ENCODE measurements around the gene HK2.

Gene HK2

GRCh38 chr2:74893332-74893731 lies 59.4 kb downstream of the HK2 start:
- Histone ChIP-seq H3K4me1 (ENCODE audit: insufficient read depth, low read length, severe bottlenecking) (no peaks in the 10 kb centered on the region), H3K4me3 (ENCODE audit: low read depth, low read length, poor library complexity, severe bottlenecking) (no peak overlapping the region), H3K79me2 (ENCODE audit: insufficient read depth, low read length) (no peaks in the 10 kb centered on the region), H3K9me2 (ENCODE audit: low read depth, low read length) (no peaks in the 10 kb centered on the region), H3K9ac (ENCODE audit: low read length) (no peak overlapping the region), H3K36me3 (ENCODE audit: insufficient read depth, low read length) (peaks cover 85% of the 10 kb centered on the region), H3K27ac (ENCODE audit: low read depth, low read length, poor library complexity, severe bottlenecking) (no peak overlapping the region), H2AFZ (ENCODE audit: low read length) (no peak overlapping the region), H3K9me3 (ENCODE audit: low read length) (no peaks in the 10 kb centered on the region), H3F3A (ENCODE audit: insufficient read depth, low read length) (no peaks in the 10 kb centered on the region), H3K27me3 (ENCODE audit: insufficient read depth, low read length) (no peaks in the 10 kb centered on the region), H3K4me2 (ENCODE audit: low read length) (no peak overlapping the region), H4K20me1 (ENCODE audit: insufficient read depth, low read length) (no peaks in the 10 kb centered on the region)
- no peak for TF ChIP-seq CTCF (IDR thresholded peaks at IDR 0.05; ENCODE audit: low read length)
- TF ChIP-seq EZH2 (IDR thresholded peaks at IDR 0.05; ENCODE audit: borderline replicate concordance, low read length) = no peak

- Histone ChIP-seq H3K27ac (ENCODE audit: low read depth, low read length, poor library complexity, severe bottlenecking) (no peak overlapping the region), H3K9ac (ENCODE audit: low read length) (no peak overlapping the region), H3K4me3 (ENCODE audit: low read depth, low read length, poor library complexity, severe bottlenecking) (no peak overlapping the region), H3K9me3 (ENCODE audit: low read length) (no peaks in the 10 kb centered on the region), H3K27me3 (ENCODE audit: insufficient read depth, low read length) (no peaks in the 10 kb centered on the region), H3K79me2 (ENCODE audit: insufficient read depth, low read length) (no peaks in the 10 kb centered on the region), H3F3A (ENCODE audit: insufficient read depth, low read length) (no peaks in the 10 kb centered on the region), H3K36me3 (ENCODE audit: insufficient read depth, low read length) (peaks cover 74% of the 10 kb centered on the region), H2AFZ (ENCODE audit: low read length) (no peak overlapping the region), H3K4me2 (ENCODE audit: low read length) (no peak overlapping the region), H3K9me2 (ENCODE audit: low read depth, low read length) (no peaks in the 10 kb centered on the region), H4K20me1 (ENCODE audit: insufficient read depth, low read length) (no peaks in the 10 kb centered on the region), H3K4me1 (ENCODE audit: insufficient read depth, low read length, severe bottlenecking) (no peaks in the 10 kb centered on the region)
- TF ChIP-seq EZH2 (IDR thresholded peaks at IDR 0.05; ENCODE audit: borderline replicate concordance, low read length) (no peak), CTCF (IDR thresholded peaks at IDR 0.05; ENCODE audit: low read length) (no peak)
Observed at GRCh38 chr2:74894272-74894981, 60.5 kb downstream of the HK2 start.

- H3K79me2 ChIP-seq (ENCODE audit: insufficient read depth, low read length) = no peaks in the 10 kb centered on the region
- H3K4me1 ChIP-seq (ENCODE audit: insufficient read depth, low read length, severe bottlenecking) = no peaks in the 10 kb centered on the region
- H3K27ac ChIP-seq (ENCODE audit: low read depth, low read length, poor library complexity, severe bottlenecking) = no peak overlapping the region
- TF ChIP-seq CTCF (IDR thresholded peaks at IDR 0.05; ENCODE audit: low read length) (no peak), EZH2 (IDR thresholded peaks at IDR 0.05; ENCODE audit: borderline replicate concordance, low read length) (no peak)
- no peaks in the 10 kb centered on the region for H3K9me3 ChIP-seq (ENCODE audit: low read length)
- no peaks in the 10 kb centered on the region for H3F3A ChIP-seq (ENCODE audit: insufficient read depth, low read length)
- no peaks in the 10 kb centered on the region for H4K20me1 ChIP-seq (ENCODE audit: insufficient read depth, low read length)
- H3K27me3 ChIP-seq (ENCODE audit: insufficient read depth, low read length) = no peaks in the 10 kb centered on the region
- no peak overlapping the region for H3K9ac ChIP-seq (ENCODE audit: low read length)
- H3K4me2 ChIP-seq (ENCODE audit: low read length) = no peak overlapping the region
- no peak overlapping the region for H3K4me3 ChIP-seq (ENCODE audit: low read depth, low read length, poor library complexity, severe bottlenecking)
- H3K36me3 ChIP-seq (ENCODE audit: insufficient read depth, low read length) = peaks cover 69% of the 10 kb centered on the region
- no peak overlapping the region for H2AFZ ChIP-seq (ENCODE audit: low read length)
- no peaks in the 10 kb centered on the region for H3K9me2 ChIP-seq (ENCODE audit: low read depth, low read length)
Observed at GRCh38 chr2:74895001-74895400, 61.1 kb downstream of the HK2 start.
